Measurements from ENCODE around the gene ERC2.

The ERC2 gene

GRCh38 chr3:56180433-56180832 is 287.8 kb downstream of the ERC2 start:
- no peak for DNase-seq

- no peak for DNase-seq
These were observed 294.7 kb downstream of the ERC2 start for GRCh38 chr3:56173601-56174000.

GRCh38 chr3:56164436-56164835 is 303.8 kb downstream of the ERC2 start:
- DNase-seq: no peak

- peak; percentile 34 for DNase-seq
These were observed 310.4 kb downstream of the ERC2 start for GRCh38 chr3:56157693-56158362.

GRCh38 chr3:56154297-56154696 is 314.0 kb downstream of the ERC2 start:
- DNase-seq: no peak

- no peak for DNase-seq
These were observed 320.9 kb downstream of the ERC2 start for GRCh38 chr3:56147354-56147753.

- no peak for DNase-seq
These were observed 322.9 kb downstream of the ERC2 start for GRCh38 chr3:56145410-56145809.

- no peak for DNase-seq
These were observed 323.5 kb downstream of the ERC2 start for GRCh38 chr3:56144805-56145204.

GRCh38 chr3:56137415-56137814 is 330.9 kb downstream of the ERC2 start:
- DNase-seq: no peak

GRCh38 chr3:56136514-56136913 is 331.8 kb downstream of the ERC2 start:
- DNase-seq: no peak

GRCh38 chr3:56135941-56136340 is 332.3 kb downstream of the ERC2 start:
- DNase-seq: no peak

GRCh38 chr3:56133423-56133822 is 334.8 kb downstream of the ERC2 start:
- DNase-seq: no peak

- no peak for DNase-seq
These were observed 335.5 kb downstream of the ERC2 start for GRCh38 chr3:56132762-56133161.

GRCh38 chr3:56131974-56132590 is 336.2 kb downstream of the ERC2 start:
- no peak for DNase-seq

- DNase-seq: no peak
These were observed 338.2 kb downstream of the ERC2 start for GRCh38 chr3:56130036-56130435.

- DNase-seq: no peak
These were observed 341.6 kb downstream of the ERC2 start for GRCh38 chr3:56126632-56127031.

GRCh38 chr3:56125358-56126005 is 342.8 kb downstream of the ERC2 start:
- peak; percentile 16 for DNase-seq

- DNase-seq: no peak
These were observed 343.7 kb downstream of the ERC2 start for GRCh38 chr3:56124546-56124945.

GRCh38 chr3:56123487-56123886 is 344.8 kb downstream of the ERC2 start:
- no peak for DNase-seq

- DNase-seq: no peak
These were observed 345.4 kb downstream of the ERC2 start for GRCh38 chr3:56122911-56123310.

- DNase-seq: no peak
These were observed 346.6 kb downstream of the ERC2 start for GRCh38 chr3:56121716-56122115.

- no peak for DNase-seq
These were observed 348.5 kb downstream of the ERC2 start for GRCh38 chr3:56119575-56120349.

- no peak for DNase-seq
These were observed 349.3 kb downstream of the ERC2 start for GRCh38 chr3:56118968-56119367.

GRCh38 chr3:56115698-56116097 is 352.6 kb downstream of the ERC2 start:
- DNase-seq: no peak

All from RPMI8226 (cell line).